DMS114 treated with DMSO at 0.1 percent for 48 hours (cell line): ENCODE results near the gene SET.
A peak's percentile ranks its signal among the peaks of the same experiment; 100 is the strongest.

ENCODE experiments used
- DNase-seq: peaks from one replicate; lab custom pipeline; 2025; ENCODE audit not compliant: unreplicated experiment; lab: John Stamatoyannopoulos, UW

SET gene

GRCh38 chr9:128728298-128728697 lies 39.3 kb downstream of the SET start:
- DNase-seq: no peak

- no peak for DNase-seq
Observed at GRCh38 chr9:128729302-128729701, 40.3 kb downstream of the SET start.

GRCh38 chr9:128729766-128730517 lies 40.9 kb downstream of the SET start:
- DNase-seq: no peak

GRCh38 chr9:128731093-128731492 lies 42.1 kb downstream of the SET start:
- DNase-seq: no peak

GRCh38 chr9:128731691-128732090 lies 42.7 kb downstream of the SET start:
- no peak for DNase-seq

GRCh38 chr9:128732576-128732975 lies 43.6 kb downstream of the SET start:
- DNase-seq: no peak

- peak; percentile 45 for DNase-seq
Observed at GRCh38 chr9:128733256-128733655, 44.2 kb downstream of the SET start.

- no peak for DNase-seq
Observed at GRCh38 chr9:128735373-128735772, 46.4 kb downstream of the SET start.

- no peak for DNase-seq
Observed at GRCh38 chr9:128742401-128742800, 53.4 kb downstream of the SET start.

- DNase-seq: no peak
Observed at GRCh38 chr9:128743421-128743820, 54.4 kb downstream of the SET start.
